ENCODE measurements around the gene CCM2.

CCM2 gene

DNA sequence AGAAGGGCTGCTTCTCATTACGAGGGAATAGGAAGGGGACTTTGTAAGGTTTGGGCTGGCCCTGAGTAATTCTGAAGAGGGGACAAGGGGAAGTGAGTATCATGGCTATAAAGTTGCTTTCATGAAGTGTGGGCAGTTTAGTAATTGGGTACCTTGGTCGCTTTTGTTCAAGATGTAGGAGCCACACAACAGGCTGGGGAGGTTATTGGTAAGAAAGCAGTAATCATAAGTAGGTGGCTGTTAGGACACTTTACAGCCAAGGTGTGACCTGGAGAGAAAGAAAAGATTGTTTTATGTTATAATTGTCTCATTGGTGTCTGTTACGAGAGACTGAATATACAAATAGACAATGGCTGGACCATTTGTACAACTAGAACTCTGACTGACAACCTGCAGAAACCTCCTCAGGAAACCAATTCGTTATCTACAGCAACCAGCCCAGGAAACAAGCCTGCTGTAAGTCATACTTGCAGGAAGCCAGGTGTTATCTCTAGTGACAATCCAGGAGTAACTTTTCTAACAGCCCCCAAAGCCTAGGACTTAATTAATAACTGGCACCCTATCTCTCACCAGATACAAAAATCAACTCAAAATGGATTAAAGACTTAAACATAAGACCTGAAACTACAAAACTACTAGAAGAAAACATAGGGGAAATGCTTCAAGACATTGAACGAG lies 5.0 kb upstream of the CCM2 start:
- H3K4me3 Mint-ChIP-seq = no peak overlapping the region

DNA sequence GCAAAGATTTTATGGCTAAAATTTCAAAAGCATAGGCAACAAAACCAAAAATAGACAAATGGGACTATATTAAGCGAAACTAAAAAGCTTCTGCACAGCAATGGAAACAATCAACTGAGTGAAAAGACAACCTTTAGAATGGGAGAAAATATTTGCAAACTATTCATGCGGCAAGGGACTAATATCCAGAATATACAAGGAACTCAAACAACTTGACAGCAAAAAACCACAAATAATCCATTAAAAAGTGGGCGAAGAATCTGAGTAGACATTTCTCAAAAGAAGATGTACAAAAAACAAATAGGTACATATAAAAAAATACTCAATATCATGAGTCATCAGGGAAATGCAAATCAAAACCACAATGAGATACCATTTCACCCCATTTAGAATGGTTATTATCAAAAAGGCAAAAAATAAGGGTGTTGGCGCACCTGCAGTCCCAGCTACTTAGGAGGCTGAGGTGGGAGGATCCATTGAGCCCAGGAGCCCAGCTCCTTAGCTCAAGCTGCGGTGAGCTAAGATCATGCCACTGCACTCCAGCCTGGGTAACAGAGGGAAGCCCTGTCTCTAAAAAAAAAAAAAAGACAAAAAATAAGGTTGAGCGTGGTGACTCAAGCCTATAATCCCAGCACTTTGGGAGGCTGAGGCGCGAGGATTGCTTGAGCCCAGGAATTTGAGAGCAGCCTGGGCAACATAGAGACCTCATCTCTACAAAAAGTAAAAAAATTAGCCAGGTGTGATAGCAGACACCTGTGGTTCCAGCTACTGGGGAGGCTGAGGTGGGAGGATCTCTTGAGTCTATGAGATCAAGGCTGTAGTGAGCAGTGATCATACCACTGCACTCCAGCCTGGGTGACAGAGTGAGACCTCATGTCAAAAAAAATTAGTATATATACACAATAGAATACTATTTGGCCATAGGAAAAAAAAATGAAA lies 4.2 kb upstream of the CCM2 start:
- TF ChIP-seq, protein P1, sequence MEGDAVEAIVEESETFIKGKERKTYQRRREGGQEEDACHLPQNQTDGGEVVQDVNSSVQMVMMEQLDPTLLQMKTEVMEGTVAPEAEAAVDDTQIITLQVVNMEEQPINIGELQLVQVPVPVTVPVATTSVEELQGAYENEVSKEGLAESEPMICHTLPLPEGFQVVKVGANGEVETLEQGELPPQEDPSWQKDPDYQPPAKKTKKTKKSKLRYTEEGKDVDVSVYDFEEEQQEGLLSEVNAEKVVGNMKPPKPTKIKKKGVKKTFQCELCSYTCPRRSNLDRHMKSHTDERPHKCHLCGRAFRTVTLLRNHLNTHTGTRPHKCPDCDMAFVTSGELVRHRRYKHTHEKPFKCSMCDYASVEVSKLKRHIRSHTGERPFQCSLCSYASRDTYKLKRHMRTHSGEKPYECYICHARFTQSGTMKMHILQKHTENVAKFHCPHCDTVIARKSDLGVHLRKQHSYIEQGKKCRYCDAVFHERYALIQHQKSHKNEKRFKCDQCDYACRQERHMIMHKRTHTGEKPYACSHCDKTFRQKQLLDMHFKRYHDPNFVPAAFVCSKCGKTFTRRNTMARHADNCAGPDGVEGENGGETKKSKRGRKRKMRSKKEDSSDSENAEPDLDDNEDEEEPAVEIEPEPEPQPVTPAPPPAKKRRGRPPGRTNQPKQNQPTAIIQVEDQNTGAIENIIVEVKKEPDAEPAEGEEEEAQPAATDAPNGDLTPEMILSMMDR (IDR thresholded peaks at IDR 0.05) = no peak
- Mint-ChIP-seq H3K9me3 (no peaks in the 10 kb centered on the region), H3K36me3 (ENCODE audit: low read depth) (peaks cover 18% of the 10 kb centered on the region), H3K27ac (no peak overlapping the region), H3K4me1 (peaks cover 10% of the 10 kb centered on the region), H3K4me3 (no peak overlapping the region), H3K27me3 (ENCODE audit: low read depth, poor library complexity) (peaks cover 2% of the 10 kb centered on the region)
- DNase-seq = no peak

More for the DNA sequence above, 5.0 kb upstream of the CCM2 start:
- H3K27me3 Mint-ChIP-seq (ENCODE audit: low read depth, poor library complexity) = peaks cover 2% of the 10 kb centered on the region
- peaks cover 11% of the 10 kb centered on the region for H3K4me1 Mint-ChIP-seq
- H3K36me3 Mint-ChIP-seq (ENCODE audit: low read depth) = peaks cover 18% of the 10 kb centered on the region
- no peak overlapping the region for H3K27ac Mint-ChIP-seq
- no peaks in the 10 kb centered on the region for H3K9me3 Mint-ChIP-seq
- TF ChIP-seq, protein P1 (IDR thresholded peaks at IDR 0.05) = no peak
- DNase-seq = no peak

DNA sequence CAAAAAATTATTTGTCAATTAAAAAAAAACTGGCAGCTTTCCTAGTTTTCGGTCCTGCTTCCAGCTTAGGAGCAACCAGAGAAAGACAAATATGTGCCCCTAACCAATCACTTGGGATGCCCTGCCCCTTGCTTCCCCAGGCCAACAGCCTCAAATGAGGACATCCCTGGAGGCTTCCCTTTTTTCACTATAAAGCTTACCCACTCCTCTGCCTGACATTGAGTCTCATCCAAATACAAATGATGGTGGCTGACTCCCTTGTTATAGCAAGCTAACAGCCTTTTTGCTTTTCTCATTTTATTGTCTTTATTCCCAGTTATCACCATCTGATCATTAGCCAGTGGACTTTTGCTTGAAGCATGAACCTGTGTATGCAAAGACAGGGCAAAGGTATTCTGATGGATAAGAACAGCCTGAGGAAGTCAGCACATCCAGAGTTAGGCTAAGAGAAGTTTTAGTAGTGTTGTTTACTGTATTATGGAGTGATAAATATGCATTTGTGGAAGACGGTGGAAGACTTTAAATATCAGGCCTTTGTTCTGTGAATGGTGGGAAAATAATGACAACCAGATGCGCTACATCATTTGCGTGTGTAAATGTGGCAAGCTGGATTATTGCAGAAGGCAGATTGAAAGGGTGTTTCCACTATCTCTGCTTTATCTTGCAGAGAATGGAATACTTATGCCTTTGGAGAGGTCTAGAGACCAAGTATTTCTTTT lies 1.7 kb upstream of the CCM2 start:
- peak overlapping the region; percentile 20 for H3K27ac Mint-ChIP-seq
- DNase-seq = no peak
- H3K27me3 Mint-ChIP-seq (ENCODE audit: low read depth, poor library complexity) = peaks cover 2% of the 10 kb centered on the region
- TF ChIP-seq, protein P1 (IDR thresholded peaks at IDR 0.05) = no peak
- H3K4me1 Mint-ChIP-seq = peaks cover 22% of the 10 kb centered on the region
- H3K36me3 Mint-ChIP-seq (ENCODE audit: low read depth) = no peaks in the 10 kb centered on the region
- H3K9me3 Mint-ChIP-seq = no peaks in the 10 kb centered on the region
- peak overlapping the region; percentile 94 for H3K4me3 Mint-ChIP-seq

DNA sequence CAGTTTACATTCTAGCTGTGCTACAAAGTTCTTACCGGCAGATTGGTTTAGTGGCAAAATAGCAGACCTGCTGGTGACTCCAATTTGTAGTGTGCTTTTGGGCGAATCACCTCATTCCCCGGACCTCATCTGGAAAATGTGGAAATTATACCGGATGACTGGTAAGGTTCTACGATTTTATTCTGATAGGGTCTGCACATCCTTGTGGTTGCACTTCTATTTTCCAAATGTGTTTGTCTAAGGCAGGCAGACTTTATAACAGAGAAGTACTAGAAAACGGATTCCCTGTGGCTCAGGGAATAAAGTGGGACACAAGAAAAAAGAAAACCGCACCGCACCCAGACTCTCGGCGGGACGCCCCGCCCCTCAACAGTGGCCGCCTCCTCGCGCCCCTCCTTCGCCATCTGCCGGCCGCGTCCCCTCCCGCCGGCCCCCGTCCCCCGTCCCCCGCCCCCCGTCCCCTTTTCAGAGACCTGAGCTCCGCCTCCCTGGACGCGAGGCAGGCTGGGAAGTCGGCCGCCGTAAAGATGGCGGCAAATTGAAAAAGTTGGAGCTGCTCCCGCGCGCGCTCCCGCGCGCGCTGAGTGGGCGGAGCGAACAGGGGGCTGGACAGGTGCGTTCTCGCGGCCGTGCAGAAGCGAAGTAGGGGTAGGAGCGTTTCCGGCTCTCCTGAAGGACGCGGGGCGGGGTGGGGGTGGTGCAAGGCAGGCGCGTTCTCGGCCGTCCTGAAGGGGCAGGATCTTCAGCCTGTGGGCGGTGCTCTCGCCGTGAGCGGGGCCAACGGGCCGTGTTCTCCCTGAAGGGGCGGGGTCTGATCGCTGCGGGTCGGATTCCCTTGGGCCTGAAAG lies 532 bp upstream of the CCM2 start:
- H3K27ac Mint-ChIP-seq = peak overlapping the region; percentile 99
- peaks cover 22% of the 10 kb centered on the region for H3K4me1 Mint-ChIP-seq
- H3K9me3 Mint-ChIP-seq = no peaks in the 10 kb centered on the region
- peaks cover 2% of the 10 kb centered on the region for H3K27me3 Mint-ChIP-seq (ENCODE audit: low read depth, poor library complexity)
- TF ChIP-seq, protein P1 (IDR thresholded peaks at IDR 0.05) = no peak
- DNase-seq = peak; percentile 99
- H3K4me3 Mint-ChIP-seq = peak overlapping the region; percentile 94
- no peaks in the 10 kb centered on the region for H3K36me3 Mint-ChIP-seq (ENCODE audit: low read depth)

DNA sequence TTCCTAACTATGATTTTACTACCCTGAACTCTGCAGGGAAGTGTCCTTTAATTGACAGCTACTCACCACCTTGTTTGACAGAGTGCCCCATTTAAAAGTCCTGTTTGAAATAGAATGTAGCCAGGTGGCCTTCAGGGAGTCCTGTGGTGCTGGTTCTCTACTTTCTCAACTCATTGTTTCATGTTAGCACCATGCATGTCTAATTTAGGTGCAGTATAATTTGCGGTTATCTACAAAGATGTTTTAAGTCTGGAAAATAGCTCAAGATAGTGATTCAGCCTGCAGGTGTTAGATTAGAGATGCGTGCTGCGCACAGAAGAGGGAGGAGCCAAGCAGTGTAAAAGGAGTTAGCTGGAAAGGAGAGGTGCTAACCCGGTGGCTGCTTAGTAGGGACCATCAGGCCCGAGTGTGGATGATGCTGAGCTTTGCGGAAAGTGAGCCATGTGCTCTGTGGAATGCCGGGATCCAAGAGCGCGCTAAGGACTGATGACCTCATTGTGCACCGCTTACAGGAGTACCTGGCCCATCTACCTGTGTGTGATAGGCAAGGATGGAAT lies 1.2 kb downstream of the CCM2 start:
- DNase-seq = no peak
- TF ChIP-seq, protein P1 (IDR thresholded peaks at IDR 0.05) = no peak
- Mint-ChIP-seq H3K9me3 (no peaks in the 10 kb centered on the region), H3K4me3 (peak overlapping the region; percentile 94), H3K27me3 (ENCODE audit: low read depth, poor library complexity) (no peaks in the 10 kb centered on the region), H3K36me3 (ENCODE audit: low read depth) (peaks cover 8% of the 10 kb centered on the region), H3K4me1 (peaks cover 22% of the 10 kb centered on the region), H3K27ac (peak overlapping the region; percentile 1)
